ENCODE results near the gene CCDC85B. TPM values are rescaled to one million over a fixed set of nuclear protein-coding genes. Genes with fewer than 3 reads are reported as not detected.

The CCDC85B gene
- total RNA-seq, 1 experiment from 2014 or later: 148 TPM

- no peak for DNase-seq (ENCODE audit: low spot score)
Observed at GRCh38 chr11:65868907-65869306, 21.6 kb upstream of the CCDC85B start.

GRCh38 chr11:65869643-65870306 lies 20.7 kb upstream of the CCDC85B start:
- DNase-seq (ENCODE audit: low spot score): no peak

- no peak for DNase-seq (ENCODE audit: low spot score)
Observed at GRCh38 chr11:65870307-65870658, 20.2 kb upstream of the CCDC85B start.

GRCh38 chr11:65870706-65871681 lies 19.5 kb upstream of the CCDC85B start:
- peak; percentile 9 for DNase-seq (ENCODE audit: low spot score)

- no peak for DNase-seq (ENCODE audit: low spot score)
Observed at GRCh38 chr11:65871811-65872548, 18.5 kb upstream of the CCDC85B start.

- DNase-seq (ENCODE audit: low spot score): no peak
Observed at GRCh38 chr11:65872586-65873317, 17.7 kb upstream of the CCDC85B start, which contains the start of gene EFEMP2. TSS of gene EFEMP2 (minus strand) at chr11:65872800. CDS start at chr11:65872354, 446 bp downstream.

GRCh38 chr11:65873318-65874156 lies 16.9 kb upstream of the CCDC85B start:
- peak; percentile 94 for DNase-seq (ENCODE audit: low spot score)

GRCh38 chr11:65879617-65880016 lies 10.9 kb upstream of the CCDC85B start, which contains the start of gene CTSW:
TSS of gene CTSW (plus strand) at chr11:65879837. CDS start at chr11:65879855, 18 bp downstream.
- DNase-seq (ENCODE audit: low spot score): no peak

GRCh38 chr11:65880027-65880426 lies 10.4 kb upstream of the CCDC85B start:
- no peak for DNase-seq (ENCODE audit: low spot score)

GRCh38 chr11:65880844-65881421 lies 9.5 kb upstream of the CCDC85B start:
- DNase-seq (ENCODE audit: low spot score): no peak

GRCh38 chr11:65882120-65883057 lies 8.1 kb upstream of the CCDC85B start:
- no peak for DNase-seq (ENCODE audit: low spot score)

- DNase-seq (ENCODE audit: low spot score): no peak
Observed at GRCh38 chr11:65883058-65883761, 7.3 kb upstream of the CCDC85B start.

GRCh38 chr11:65883786-65884715 lies 6.4 kb upstream of the CCDC85B start:
- DNase-seq (ENCODE audit: low spot score): no peak

- DNase-seq (ENCODE audit: low spot score): peak; percentile 91
Observed at GRCh38 chr11:65884716-65885092, 5.8 kb upstream of the CCDC85B start.

GRCh38 chr11:65885231-65885630 lies 5.2 kb upstream of the CCDC85B start:
- DNase-seq (ENCODE audit: low spot score): no peak

GRCh38 chr11:65885808-65886536 lies 4.5 kb upstream of the CCDC85B start:
- DNase-seq (ENCODE audit: low spot score): no peak
